GM23248 (cell line): ENCODE data around the gene ANKFN1. TPM values are rescaled to one million over a fixed set of nuclear protein-coding genes. Genes with fewer than 3 reads are reported as not detected.

ENCODE experiments used
- DNase-seq: peaks from one replicate; pipeline ENCODE4 v3.0.0-alpha.2; 2015
- H2AFZ ChIP-seq: fragments of 200-600 bp; sonication (generic); 2 replicates; pipeline ENCODE4 v1.6.1; 2016; ENCODE audit warnings: antibody characterized with exemption
- H3F3A ChIP-seq: fragments of 200-600 bp; sonication (generic); 2 replicates; pipeline ENCODE4 v1.6.1; 2016; ENCODE audit warnings: mild to moderate bottlenecking, antibody characterized with exemption, mixed run types; ENCODE audit not compliant: insufficient read depth
- H3K27ac ChIP-seq: fragments of 200-600 bp; sonication (generic); 2 replicates; pipeline ENCODE4 v1.5.1; 2016; ENCODE audit warnings: mild to moderate bottlenecking
- H3K27me3 ChIP-seq: fragments of 200-600 bp; sonication (generic); replicated peaks from 2 replicates; pipeline ENCODE4 v1.6.1; 2016; ENCODE audit warnings: mild to moderate bottlenecking; ENCODE audit not compliant: insufficient read depth
- H3K36me3 ChIP-seq: fragments of 200-600 bp; sonication (generic); 2 replicates; pipeline ENCODE4 v1.6.1; 2016; ENCODE audit warnings: low read depth, mild to moderate bottlenecking
- H3K4me1 ChIP-seq: fragments of 200-600 bp; sonication (generic); 2 replicates; pipeline ENCODE4 v1.6.1; 2016; ENCODE audit warnings: mild to moderate bottlenecking; ENCODE audit not compliant: insufficient read depth
- H3K4me2 ChIP-seq: fragments of 200-600 bp; sonication (generic); one replicate; pipeline ENCODE4 v1.6.1; 2016; ENCODE audit warnings: mild to moderate bottlenecking; ENCODE audit not compliant: unreplicated experiment
- H3K4me3 ChIP-seq: fragments of 200-600 bp; sonication (generic); 2 replicates; pipeline ENCODE4 v1.5.1; 2016; ENCODE audit warnings: mild to moderate bottlenecking
- H3K79me2 ChIP-seq: fragments of 200-600 bp; sonication (generic); 2 replicates; pipeline ENCODE4 v1.6.1; 2016; ENCODE audit warnings: mild to moderate bottlenecking; ENCODE audit not compliant: insufficient read depth
- H3K9ac ChIP-seq: fragments of 200-600 bp; sonication (generic); 2 replicates; pipeline ENCODE4 v1.6.1; 2016; ENCODE audit warnings: mild to moderate bottlenecking
- H3K9me2 ChIP-seq: fragments of 200-600 bp; sonication (generic); 2 replicates; pipeline ENCODE4 v1.6.1; 2016; ENCODE audit warnings: mixed run types, mild to moderate bottlenecking, moderate library complexity; ENCODE audit not compliant: insufficient read depth
- H3K9me3 ChIP-seq: fragments of 200-600 bp; sonication (generic); one replicate; pipeline ENCODE4 v1.6.1; 2017; ENCODE audit warnings: low read depth
- H4K20me1 ChIP-seq: fragments of 200-600 bp; sonication (generic); 2 replicates; pipeline ENCODE4 v1.6.0; 2016; ENCODE audit not compliant: insufficient read depth
- EZH2 ChIP-seq: fragments of 200-600 bp; sonication (generic); IDR thresholded peaks from 2 replicates; pipeline ENCODE4 v1.6.1; 2018; ENCODE audit warnings: antibody characterized with exemption, mild to moderate bottlenecking; ENCODE audit not compliant: insufficient read depth, poor library complexity, severe bottlenecking
- EZH2phosphoT487 ChIP-seq: fragments of 200-600 bp; sonication (generic); IDR thresholded peaks from 2 replicates; pipeline ENCODE4 v1.6.1; 2018; ENCODE audit warnings: antibody characterized with exemption, moderate library complexity, mild to moderate bottlenecking, low read depth; ENCODE audit not compliant: insufficient read depth
- WGBS, 2 experiments: methylation state at CpG; one replicate each; pipeline ENCODE4 v1.1.6; 2015 to 2017; ENCODE audit warnings: low lambda C conversion rate in 2 of 2, low coverage in 1 of 2; ENCODE audit errors: missing lambda C conversion rate in 2 of 2; 5-methylcytosine and 5-hydroxymethylcytosine counted together
- in situ Hi-C: fragments of 300-500 bp; cut with MboI; formaldehyde crosslinking; loops from 2 replicates; pipeline ENCODE4 v1.15.0; 2020
- polyA plus RNA-seq: library from polyadenylated mRNA; unstranded; fragments of >200 nt; fragmentation: Nextera tagmentation; extraction: Ambion mirVana; gene quantifications from 2 replicates; pipeline ENCODE4 v1.2.1, GENCODE V29; 2016
- total RNA-seq: library from RNA; depleted of rRNA; stranded (reverse); fragments of >200 nt; shearing (Covaris generic); gene quantifications from 2 replicates; pipeline ENCODE4 v1.2.3, GENCODE V29; 2014

ANKFN1 gene
- total and polyA plus RNA-seq, 2 experiments from 2014 or later = 0.54 to 0.64 TPM

- Histone ChIP-seq H3K9me2 (no peaks in the 10 kb centered on the region), H4K20me1 (no peaks in the 10 kb centered on the region), H2AFZ (no peak overlapping the region), H3K79me2 (no peaks in the 10 kb centered on the region), H3K27me3 (no peaks in the 10 kb centered on the region), H3K4me3 (no peak overlapping the region), H3K4me2 (no peak overlapping the region), H3K9ac (no peak overlapping the region), H3K36me3 (no peaks in the 10 kb centered on the region), H3K4me1 (peaks cover 13% of the 10 kb centered on the region), H3K27ac (0 out of 2 replicates have a peak overlapping the region, but pooled peaks have one; percentile 31), H3F3A (peaks cover 17% of the 10 kb centered on the region; the same call in 1 of the 2 replicates), H3K9me3 (no peaks in the 10 kb centered on the region)
- in situ Hi-C loops = no loop called here
- WGBS, 2 experiments = 36% methylated on average over 3 of the region's 3 CpGs
- no peak for TF ChIP-seq EZH2
- no peak for TF ChIP-seq EZH2phosphoT487
- DNase-seq = peak; percentile 58
Measured at GRCh38 chr17:56149266-56150036, 3.8 kb upstream of the ANKFN1 start.

- Histone ChIP-seq H3K79me2 (no peaks in the 10 kb centered on the region), H3F3A (peaks cover 17% of the 10 kb centered on the region; the same call in 1 of the 2 replicates), H2AFZ (no peak overlapping the region), H3K27ac (no peak overlapping the region), H3K9me3 (no peaks in the 10 kb centered on the region), H3K36me3 (no peaks in the 10 kb centered on the region), H3K4me2 (no peak overlapping the region), H3K27me3 (no peaks in the 10 kb centered on the region), H3K4me3 (no peak overlapping the region), H3K4me1 (peaks cover 9% of the 10 kb centered on the region), H3K9me2 (no peaks in the 10 kb centered on the region), H4K20me1 (no peaks in the 10 kb centered on the region), H3K9ac (no peak overlapping the region)
- WGBS, 2 experiments = 46 to 49% methylated on average over 4 of the region's 4 CpGs
- TF ChIP-seq EZH2 (no peak), EZH2phosphoT487 (no peak)
- in situ Hi-C loops = no loop called here
- DNase-seq = no peak
Measured at GRCh38 chr17:56150649-56151048, 2.6 kb upstream of the ANKFN1 start.

- no peak overlapping the region for H3K4me2 ChIP-seq
- no peak for TF ChIP-seq EZH2
- TF ChIP-seq EZH2phosphoT487 = no peak
- 74 to 77% methylated on average over 4 of the region's 4 CpGs for WGBS, 2 experiments
- no peak overlapping the region for H3K4me3 ChIP-seq
- no peaks in the 10 kb centered on the region for H4K20me1 ChIP-seq
- H3K9ac ChIP-seq = no peak overlapping the region
- H3K9me2 ChIP-seq = no peaks in the 10 kb centered on the region
- in situ Hi-C loops = no loop called here
- H3K27ac ChIP-seq = no peak overlapping the region
- no peaks in the 10 kb centered on the region for H3K79me2 ChIP-seq
- peaks cover 13% of the 10 kb centered on the region for H3K4me1 ChIP-seq
- no peaks in the 10 kb centered on the region for H3K36me3 ChIP-seq
- H3K27me3 ChIP-seq = no peaks in the 10 kb centered on the region
- DNase-seq = no peak
- H3K9me3 ChIP-seq = no peaks in the 10 kb centered on the region
- H2AFZ ChIP-seq = no peak overlapping the region
- peaks cover 11% of the 10 kb centered on the region; the same call in 1 of the 2 replicates for H3F3A ChIP-seq
Measured at GRCh38 chr17:56157845-56158244, 4.6 kb downstream of the ANKFN1 start.

- Histone ChIP-seq H3K79me2 (no peaks in the 10 kb centered on the region), H3F3A (peaks cover 14% of the 10 kb centered on the region), H3K27ac (no peak overlapping the region), H3K36me3 (no peaks in the 10 kb centered on the region), H3K4me2 (no peak overlapping the region), H3K9me2 (no peaks in the 10 kb centered on the region), H3K9ac (no peak overlapping the region), H2AFZ (no peak overlapping the region), H3K4me3 (no peak overlapping the region), H4K20me1 (no peaks in the 10 kb centered on the region), H3K4me1 (peaks cover 18% of the 10 kb centered on the region), H3K9me3 (no peaks in the 10 kb centered on the region), H3K27me3 (no peaks in the 10 kb centered on the region)
- in situ Hi-C loops = no loop called here
- DNase-seq = no peak
- 29 to 50% methylated on average over 1 of the region's 1 CpG for WGBS, 2 experiments
- no peak for TF ChIP-seq EZH2
- no peak for TF ChIP-seq EZH2phosphoT487
Measured at GRCh38 chr17:56158344-56158743, 5.1 kb downstream of the ANKFN1 start.
